GM11168 (cell line): ENCODE data around the gene CLEC19A.

ENCODE experiments used
- in situ Hi-C: fragments of 300-500 bp; cut with MboI; formaldehyde crosslinking; loops from one replicate; pipeline ENCODE4 v1.12.0; 2022; ENCODE audit warnings: low sequenced_read_pairs; ENCODE audit not compliant: unreplicated experiment

Gene CLEC19A

DNA sequence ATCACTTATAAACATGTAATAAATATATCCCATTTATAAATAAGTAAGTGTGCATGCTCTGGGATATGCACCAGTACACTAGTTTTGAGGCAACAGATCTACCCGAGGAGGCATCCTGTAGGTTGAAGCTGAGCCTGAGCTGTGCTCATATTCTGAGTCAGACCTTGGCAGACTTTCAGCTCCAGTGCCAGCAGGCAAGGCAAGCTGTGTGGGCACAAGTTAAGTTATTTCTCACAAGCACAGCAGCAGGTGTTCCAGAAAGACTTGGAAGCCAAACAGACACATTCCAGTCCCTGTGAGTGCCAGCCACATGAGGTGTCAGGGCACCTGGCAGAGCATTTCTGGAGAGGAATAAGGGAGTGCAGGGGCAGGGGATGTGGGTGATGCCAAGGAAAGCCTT is 1.3 kb upstream of the CLEC19A start:
- in situ Hi-C loops = no loop called here

- in situ Hi-C loops = no loop called here
Observed at GRCh38 chr16:19286827-19287226, 1.3 kb downstream of the CLEC19A start.

- in situ Hi-C loops = no loop called here
Observed at GRCh38 chr16:19287241-19287640, 1.7 kb downstream of the CLEC19A start.

DNA sequence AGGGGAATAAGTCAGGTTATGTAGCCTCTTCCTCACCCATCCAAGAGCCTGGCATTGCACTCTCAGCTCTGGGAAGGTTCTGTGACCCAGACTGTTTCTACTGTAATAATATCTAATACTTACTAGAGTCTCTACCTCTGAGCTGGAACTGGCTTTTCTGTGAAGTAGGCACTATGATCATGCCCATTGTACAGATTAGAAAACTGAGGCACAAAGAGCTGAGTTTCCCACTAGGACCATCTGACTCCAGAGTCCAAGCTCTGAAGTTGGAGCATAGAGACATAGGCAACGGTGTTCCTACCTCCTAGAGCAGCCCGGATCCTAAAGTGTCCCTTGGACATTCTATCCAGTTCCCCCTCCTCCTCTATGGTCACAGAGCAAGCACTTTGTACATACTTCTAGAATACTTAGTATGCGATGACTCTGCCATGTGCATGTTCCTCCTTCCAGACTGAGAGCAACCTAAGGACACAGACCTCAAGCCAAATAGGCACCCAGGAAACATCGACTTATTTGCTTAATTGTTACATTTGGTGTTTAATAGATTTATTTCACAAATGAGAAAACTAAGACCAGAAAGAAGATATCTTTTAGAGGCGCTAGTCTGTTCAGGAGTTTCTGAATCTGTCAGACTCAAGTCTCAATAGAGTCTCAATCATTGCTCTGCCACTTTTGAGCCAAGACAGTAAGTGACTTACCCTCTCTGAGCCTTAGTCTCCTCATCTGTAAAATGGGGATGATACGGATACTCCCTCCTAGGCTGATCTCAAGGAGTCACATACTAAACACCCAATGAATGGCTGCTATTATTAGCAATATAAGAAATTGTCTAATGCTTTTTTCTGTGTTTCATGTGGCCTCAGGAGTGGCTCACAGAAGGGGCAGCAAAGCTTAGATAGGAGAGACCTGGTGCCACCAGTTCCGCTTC is 3.6 kb downstream of the CLEC19A start:
- in situ Hi-C loops = no loop called here

GRCh38 chr16:19289811-19290485 is 4.4 kb downstream of the CLEC19A start:
- in situ Hi-C loops = no loop called here

- in situ Hi-C loops = no loop called here
Observed at GRCh38 chr16:19290860-19291259, 5.3 kb downstream of the CLEC19A start.

DNA sequence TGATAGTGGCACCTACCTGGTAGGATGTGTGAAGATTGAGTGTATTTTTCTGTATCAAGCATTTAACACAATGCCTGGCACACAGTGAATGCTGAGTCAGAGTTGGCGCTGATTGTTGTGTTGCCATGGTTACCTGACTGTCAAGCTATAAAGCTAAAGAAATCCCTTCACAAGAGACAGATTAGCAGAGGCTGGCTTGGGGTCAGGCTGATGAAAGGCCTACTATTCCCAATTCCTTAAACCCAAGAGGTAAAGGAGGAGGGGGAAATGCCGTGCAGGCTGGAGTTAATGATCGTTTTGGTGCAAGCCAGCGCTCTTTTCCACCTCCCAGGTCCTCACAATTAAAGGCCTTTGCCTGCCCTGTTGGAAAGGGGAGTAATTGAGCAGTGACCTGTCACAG is 5.9 kb downstream of the CLEC19A start:
- in situ Hi-C loops = no loop called here

GRCh38 chr16:19292186-19292585 is 6.7 kb downstream of the CLEC19A start:
- in situ Hi-C loops = no loop called here

DNA sequence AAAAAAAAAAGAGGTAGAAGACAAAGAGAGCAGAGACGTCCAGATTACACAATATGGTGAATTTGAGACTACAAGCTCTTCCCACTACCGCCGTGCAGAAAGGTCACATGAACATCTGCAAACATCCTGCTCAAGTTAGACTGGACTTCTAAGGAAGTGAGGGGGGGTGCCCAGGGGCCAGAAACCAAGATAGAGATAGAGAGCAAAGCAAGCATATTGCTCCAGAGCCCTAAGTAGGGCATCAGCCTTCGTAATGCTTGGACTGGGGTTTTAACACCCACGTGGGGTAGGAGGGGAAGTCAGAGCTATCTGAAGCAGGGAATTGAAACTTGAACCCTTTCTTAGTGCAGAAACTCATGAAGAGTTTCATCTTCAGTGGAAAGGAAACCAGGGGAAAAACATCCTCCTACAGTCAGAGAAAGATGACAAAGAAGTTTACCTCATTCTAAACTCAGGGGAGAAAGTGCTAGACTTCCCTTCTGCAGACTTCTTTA is 8.7 kb downstream of the CLEC19A start:
- in situ Hi-C loops = no loop called here

- in situ Hi-C loops = no loop called here
Observed at GRCh38 chr16:19295393-19295792, 9.9 kb downstream of the CLEC19A start.

GRCh38 chr16:19297454-19297853 is 11.9 kb downstream of the CLEC19A start:
- in situ Hi-C loops = no loop called here

DNA sequence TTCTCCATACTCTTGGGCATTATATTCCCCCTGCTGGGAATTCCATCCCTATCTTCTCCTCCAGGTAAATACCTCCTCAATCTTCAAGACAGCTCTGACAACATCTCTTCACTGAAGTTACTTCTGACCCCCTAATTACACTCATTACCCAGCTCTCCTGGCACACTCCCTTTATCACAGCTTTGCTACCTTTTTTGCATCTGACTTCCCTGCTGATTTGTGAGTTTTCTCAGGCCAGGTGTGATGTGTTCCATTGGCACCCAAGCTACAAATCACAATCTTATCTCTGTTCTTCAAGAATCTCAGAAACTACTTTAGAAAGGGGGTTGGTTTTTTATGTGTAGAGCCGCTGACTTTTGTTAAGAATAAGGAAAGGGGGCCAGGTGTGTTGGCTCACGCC is 14.0 kb downstream of the CLEC19A start:
- in situ Hi-C loops = no loop called here

DNA sequence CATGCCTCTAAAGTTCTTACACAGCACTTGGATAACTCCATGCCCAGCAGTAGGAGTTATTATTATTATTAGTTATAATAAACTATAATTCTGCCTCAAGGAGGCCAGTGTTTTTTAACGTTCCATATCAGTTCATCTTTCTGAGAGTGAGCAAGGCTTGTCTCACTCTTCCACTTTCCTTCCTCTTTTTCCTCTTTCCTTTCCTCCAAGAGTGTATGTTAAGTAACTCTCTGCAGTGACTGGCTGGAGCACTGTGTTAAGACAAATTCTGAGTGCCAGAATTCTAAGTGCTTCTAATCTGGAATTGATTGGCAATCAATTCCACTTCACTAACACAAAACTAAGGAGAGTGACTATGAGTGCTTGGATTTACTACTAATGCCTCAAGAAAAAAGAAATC is 16.4 kb downstream of the CLEC19A start:
- in situ Hi-C loops = no loop called here

DNA sequence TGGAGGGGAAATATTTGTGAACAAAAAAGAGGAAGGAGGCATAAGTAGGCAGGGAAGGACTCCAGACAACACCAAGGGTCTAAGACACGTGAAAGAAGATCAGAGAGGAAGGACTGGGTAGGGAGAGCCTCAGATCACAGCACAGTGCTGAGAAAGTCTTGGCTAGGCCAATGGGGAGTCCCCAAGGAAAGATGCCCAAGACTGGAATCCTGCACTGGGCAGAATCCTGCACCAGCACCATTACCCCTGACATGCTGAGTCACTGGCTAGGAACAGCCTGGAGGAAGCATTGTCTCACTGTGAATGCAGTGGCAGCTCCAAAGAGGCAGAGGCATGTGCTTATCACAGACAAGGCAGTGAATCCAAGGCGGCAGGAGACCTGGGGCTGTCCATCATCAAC is 19.2 kb downstream of the CLEC19A start:
- in situ Hi-C loops = no loop called here

GRCh38 chr16:19305443-19305842 is 19.9 kb downstream of the CLEC19A start:
- in situ Hi-C loops = no loop called here

GRCh38 chr16:19307587-19308241 is 22.2 kb downstream of the CLEC19A start:
- in situ Hi-C loops = no loop called here

DNA sequence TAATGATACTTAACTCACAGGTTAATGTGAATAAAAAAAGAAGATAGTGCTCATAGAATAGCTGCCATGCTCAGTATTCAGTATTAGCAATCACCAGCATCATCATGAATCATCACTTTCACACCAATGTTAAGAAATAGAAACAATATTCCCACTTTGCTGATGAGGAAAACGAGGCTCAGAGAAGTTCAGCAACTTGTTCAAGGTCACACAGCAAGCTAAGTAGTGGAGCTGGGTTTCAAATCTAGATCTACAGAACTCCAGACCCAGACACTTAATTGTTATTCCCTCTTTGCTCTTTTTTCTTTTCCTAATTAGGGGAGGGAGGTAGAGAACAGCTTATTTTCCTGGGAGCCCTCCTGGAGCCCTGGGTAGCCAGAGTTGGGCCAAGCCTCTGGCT is 22.9 kb downstream of the CLEC19A start:
- in situ Hi-C loops = no loop called here

DNA sequence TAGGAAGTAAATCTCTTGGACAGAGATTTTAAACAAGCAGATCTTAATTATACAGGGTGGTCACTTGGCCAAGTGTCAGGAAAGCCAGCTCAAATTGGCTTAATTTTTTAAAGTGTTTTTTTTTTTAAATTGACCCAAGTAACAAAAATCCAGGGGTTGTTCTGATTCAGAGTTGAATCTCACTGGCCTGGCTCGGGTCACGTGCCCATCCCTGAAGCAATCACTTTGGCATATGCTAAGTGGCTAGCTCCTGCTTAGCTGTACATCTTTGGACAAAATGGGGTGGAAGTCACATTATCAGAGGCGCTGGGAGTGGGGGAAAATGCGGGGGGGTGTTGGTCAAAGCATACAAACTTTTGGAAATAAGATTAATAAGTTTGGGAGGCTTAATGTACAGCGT is 23.6 kb downstream of the CLEC19A start:
- in situ Hi-C loops = no loop called here

- in situ Hi-C loops = no loop called here
Observed at GRCh38 chr16:19314718-19315425, 29.3 kb downstream of the CLEC19A start.

GRCh38 chr16:19315889-19316433 is 30.4 kb downstream of the CLEC19A start:
- in situ Hi-C loops = no loop called here
